ENCODE measurements around the gene LRFN2. TPM values are rescaled to one million over a fixed set of nuclear protein-coding genes. Genes with fewer than 3 reads are reported as not detected.

Gene LRFN2
- total RNA-seq, 3 donors from 2014 or later (not counting 1 experiment from before 2014, with no cell fraction given), result 3.0 to 3.6 (median 3.5) TPM

DNA sequence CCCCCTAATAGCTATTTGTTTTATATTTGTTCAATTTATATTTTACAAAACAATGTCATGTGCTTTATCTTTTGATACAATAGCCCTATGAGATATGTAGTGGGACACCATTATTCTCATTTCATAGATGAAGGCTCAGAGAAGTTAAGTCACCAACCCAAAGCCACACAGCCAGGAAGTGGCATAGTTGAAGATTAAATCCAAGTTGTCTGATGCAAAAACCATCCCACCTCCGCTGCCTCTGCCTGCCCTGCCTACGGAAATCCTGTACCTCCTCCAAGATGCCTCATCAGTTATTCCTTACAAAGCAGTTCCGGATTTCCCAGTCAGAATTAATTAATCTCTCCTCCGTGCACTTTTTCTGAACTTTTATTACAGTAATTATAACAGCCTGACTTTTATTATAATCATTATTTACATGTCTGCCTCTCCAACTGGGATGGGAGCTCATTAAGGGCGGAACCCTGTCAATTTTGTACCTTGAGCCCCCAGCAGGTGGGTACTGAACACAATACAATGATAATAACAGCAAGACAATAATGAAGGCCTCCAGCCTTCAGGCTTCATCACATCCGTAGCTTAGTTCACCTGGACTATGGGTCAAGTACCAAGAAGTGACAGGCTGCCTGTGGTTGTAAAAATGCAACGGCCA lies 54.7 kb downstream of the LRFN2 start:
- H3K36me3 ChIP-seq (ENCODE audit: control insufficient read depth, insufficient read depth, low read length), result no peaks in the 10 kb centered on the region
- H3K4me1 ChIP-seq (ENCODE audit: control insufficient read depth, insufficient read depth, low read length), result no peaks in the 10 kb centered on the region
- Mint-ChIP-seq H3K27me3 (ENCODE audit: low read depth in 2 of 2) (peaks cover 0 to 2% of the 10 kb centered on the region in 2 donors), H3K27ac (no peak overlapping the region), H3K4me3 (no peak overlapping the region), H3K9me3 (no peaks in the 10 kb centered on the region), H3K4me1 (peaks cover 6 to 30% of the 10 kb centered on the region in 2 donors), H3K36me3 (no peaks in the 10 kb centered on the region)
- intact Hi-C loops (cut with micrococcal nuclease), result no loop called here
- no peak for DNase-seq
- ATAC-seq, result no peak
- TF ChIP-seq, protein P1, sequence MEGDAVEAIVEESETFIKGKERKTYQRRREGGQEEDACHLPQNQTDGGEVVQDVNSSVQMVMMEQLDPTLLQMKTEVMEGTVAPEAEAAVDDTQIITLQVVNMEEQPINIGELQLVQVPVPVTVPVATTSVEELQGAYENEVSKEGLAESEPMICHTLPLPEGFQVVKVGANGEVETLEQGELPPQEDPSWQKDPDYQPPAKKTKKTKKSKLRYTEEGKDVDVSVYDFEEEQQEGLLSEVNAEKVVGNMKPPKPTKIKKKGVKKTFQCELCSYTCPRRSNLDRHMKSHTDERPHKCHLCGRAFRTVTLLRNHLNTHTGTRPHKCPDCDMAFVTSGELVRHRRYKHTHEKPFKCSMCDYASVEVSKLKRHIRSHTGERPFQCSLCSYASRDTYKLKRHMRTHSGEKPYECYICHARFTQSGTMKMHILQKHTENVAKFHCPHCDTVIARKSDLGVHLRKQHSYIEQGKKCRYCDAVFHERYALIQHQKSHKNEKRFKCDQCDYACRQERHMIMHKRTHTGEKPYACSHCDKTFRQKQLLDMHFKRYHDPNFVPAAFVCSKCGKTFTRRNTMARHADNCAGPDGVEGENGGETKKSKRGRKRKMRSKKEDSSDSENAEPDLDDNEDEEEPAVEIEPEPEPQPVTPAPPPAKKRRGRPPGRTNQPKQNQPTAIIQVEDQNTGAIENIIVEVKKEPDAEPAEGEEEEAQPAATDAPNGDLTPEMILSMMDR (IDR thresholded peaks at IDR 0.05), result no peak
- H3K9me3 ChIP-seq (ENCODE audit: control insufficient read depth, insufficient read depth, low read length), result no peaks in the 10 kb centered on the region
- 84% methylated on average over 7 of the region's 7 CpGs for WGBS (ENCODE audit: insufficient coverage)
- no peak overlapping the region for H3K27ac ChIP-seq (ENCODE audit: low read length)
- H3K4me3 ChIP-seq (ENCODE audit: low read length), result no peak overlapping the region
- no peaks in the 10 kb centered on the region for H3K27me3 ChIP-seq (ENCODE audit: control insufficient read depth, insufficient read depth, low read length)

DNA sequence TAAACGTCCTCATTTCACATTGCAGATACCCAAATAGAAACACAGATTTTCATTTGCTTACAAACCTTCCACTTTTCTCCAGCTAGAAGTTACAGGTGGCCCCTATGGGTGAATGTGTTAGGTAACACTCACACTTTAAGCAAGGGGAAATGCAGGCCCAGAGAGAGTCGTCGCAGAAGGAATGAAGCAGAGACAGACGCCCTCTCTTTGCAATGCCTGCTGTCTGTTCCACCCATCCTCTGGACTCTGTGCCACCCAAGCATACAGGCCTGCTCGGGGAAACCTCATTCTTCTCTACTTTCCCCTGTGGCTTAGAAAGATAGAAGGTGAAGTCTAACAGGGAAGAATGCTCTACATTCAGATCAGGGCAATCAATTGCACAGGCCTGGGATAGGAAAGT lies 57.2 kb downstream of the LRFN2 start:
- 92% methylated on average over 4 of the region's 5 CpGs for WGBS (ENCODE audit: insufficient coverage)
- Histone ChIP-seq H3K27me3 (ENCODE audit: control insufficient read depth, insufficient read depth, low read length) (no peaks in the 10 kb centered on the region), H3K4me3 (ENCODE audit: low read length) (no peak overlapping the region), H3K27ac (ENCODE audit: low read length) (no peak overlapping the region), H3K36me3 (ENCODE audit: control insufficient read depth, insufficient read depth, low read length) (no peaks in the 10 kb centered on the region), H3K9me3 (ENCODE audit: control insufficient read depth, insufficient read depth, low read length) (no peaks in the 10 kb centered on the region), H3K4me1 (ENCODE audit: control insufficient read depth, insufficient read depth, low read length) (no peaks in the 10 kb centered on the region)
- peaks cover 0 to 2% of the 10 kb centered on the region in 2 donors for H3K27me3 Mint-ChIP-seq (ENCODE audit: low read depth in 2 of 2)
- H3K9me3 Mint-ChIP-seq, result no peaks in the 10 kb centered on the region
- no peaks in the 10 kb centered on the region for H3K36me3 Mint-ChIP-seq
- intact Hi-C loops (cut with micrococcal nuclease), result no loop called here
- no peak overlapping the region for H3K27ac Mint-ChIP-seq
- TF ChIP-seq, protein P1 (IDR thresholded peaks at IDR 0.05), result no peak
- DNase-seq (no peak), ATAC-seq (no peak)
- H3K4me3 Mint-ChIP-seq, result no peak overlapping the region
- peaks cover 6 to 25% of the 10 kb centered on the region in 2 donors for H3K4me1 Mint-ChIP-seq

GRCh38 chr6:40529040-40529439 lies 58.1 kb downstream of the LRFN2 start:
- DNase-seq (no peak), ATAC-seq (no peak)
- Mint-ChIP-seq H3K4me3 (no peak overlapping the region), H3K27me3 (ENCODE audit: low read depth in 2 of 2) (peaks cover 0 to 2% of the 10 kb centered on the region in 2 donors), H3K36me3 (no peaks in the 10 kb centered on the region), H3K27ac (no peak overlapping the region), H3K4me1 (peaks cover 6 to 30% of the 10 kb centered on the region in 2 donors), H3K9me3 (no peaks in the 10 kb centered on the region)
- Histone ChIP-seq H3K9me3 (ENCODE audit: control insufficient read depth, insufficient read depth, low read length) (no peaks in the 10 kb centered on the region), H3K36me3 (ENCODE audit: control insufficient read depth, insufficient read depth, low read length) (no peaks in the 10 kb centered on the region), H3K27me3 (ENCODE audit: control insufficient read depth, insufficient read depth, low read length) (no peaks in the 10 kb centered on the region), H3K27ac (ENCODE audit: low read length) (no peak overlapping the region), H3K4me3 (ENCODE audit: low read length) (no peak overlapping the region), H3K4me1 (ENCODE audit: control insufficient read depth, insufficient read depth, low read length) (no peaks in the 10 kb centered on the region)
- intact Hi-C loops (cut with micrococcal nuclease), result no loop called here
- TF ChIP-seq, protein P1 (IDR thresholded peaks at IDR 0.05), result no peak
- WGBS (ENCODE audit: insufficient coverage), result 90% methylated on average over 4 of the region's 4 CpGs

- ATAC-seq (no peak), DNase-seq (no peak)
- H3K4me1 ChIP-seq (ENCODE audit: control insufficient read depth, insufficient read depth, low read length), result no peaks in the 10 kb centered on the region
- intact Hi-C loops (cut with micrococcal nuclease), result no loop called here
- 95% methylated on average over 5 of the region's 5 CpGs for whole genome bisulfite sequencing (ENCODE audit: insufficient coverage)
- no peaks in the 10 kb centered on the region for H3K36me3 Mint-ChIP-seq
- no peaks in the 10 kb centered on the region for H3K36me3 ChIP-seq (ENCODE audit: control insufficient read depth, insufficient read depth, low read length)
- peaks cover 6 to 24% of the 10 kb centered on the region in 2 donors for H3K4me1 Mint-ChIP-seq
- no peaks in the 10 kb centered on the region for H3K9me3 Mint-ChIP-seq
- no peak overlapping the region for H3K4me3 Mint-ChIP-seq
- H3K4me3 ChIP-seq (ENCODE audit: low read length), result no peak overlapping the region
- H3K9me3 ChIP-seq (ENCODE audit: control insufficient read depth, insufficient read depth, low read length), result no peaks in the 10 kb centered on the region
- TF ChIP-seq, protein P1 (IDR thresholded peaks at IDR 0.05), result no peak
- no peak overlapping the region for H3K27ac ChIP-seq (ENCODE audit: low read length)
- no peaks in the 10 kb centered on the region for H3K27me3 Mint-ChIP-seq (ENCODE audit: low read depth in 2 of 2)
- no peak overlapping the region for H3K27ac Mint-ChIP-seq
- no peaks in the 10 kb centered on the region for H3K27me3 ChIP-seq (ENCODE audit: control insufficient read depth, insufficient read depth, low read length)
These were observed 59.1 kb downstream of the LRFN2 start for GRCh38 chr6:40528051-40528450.

Measured in natural killer cell (primary cell).